ENCODE measurements around the gene SDSL. TPM values are rescaled to one million over a fixed set of nuclear protein-coding genes. Genes with fewer than 3 reads are reported as not detected.

SDSL gene
- total RNA-seq, 1 experiment from 2014 or later = 0.46 TPM

GRCh38 chr12:113473942-113474341 is 51.8 kb downstream of the SDSL start:
- Histone ChIP-seq H2BK5ac (ENCODE audit: insufficient read length, low read length) (no peak overlapping the region), H3K23me2 (ENCODE audit: insufficient read length, low read depth, low read length, poor library complexity, severe bottlenecking) (peaks cover 36% of the 10 kb centered on the region), H3K79me1 (ENCODE audit: insufficient read depth, low read depth, low read length, poor library complexity, severe bottlenecking) (no peaks in the 10 kb centered on the region), H2AFZ (ENCODE audit: low read length) (no peak overlapping the region), H3K18ac (ENCODE audit: insufficient read length, low read depth, low read length) (no peak overlapping the region), H2BK20ac (ENCODE audit: low read depth, low read length, poor library complexity, severe bottlenecking) (no peak overlapping the region), H4K8ac (replicated peaks; ENCODE audit: insufficient read length, low read depth, low read length) (no peak overlapping the region), H3K9me3 (ENCODE audit: control insufficient read depth, low read depth, low read length) (no peaks in the 10 kb centered on the region), H3K23ac (ENCODE audit: insufficient read length, low read depth, low read length) (no peak overlapping the region), H2BK12ac (ENCODE audit: insufficient read length, low read depth, low read length) (no peak overlapping the region), H2BK120ac (ENCODE audit: low read depth, low read length, poor library complexity, severe bottlenecking) (no peak overlapping the region), H3K56ac (ENCODE audit: insufficient read length, low read depth, low read length) (no peak overlapping the region), H3K79me2 (ENCODE audit: insufficient read depth, low read length) (no peaks in the 10 kb centered on the region), H2BK15ac (ENCODE audit: low read depth, low read length) (no peak overlapping the region), H3K4me1 (ENCODE audit: insufficient read depth, low read length) (peaks cover 4% of the 10 kb centered on the region; the same call in 1 of the 2 replicates), H3K27me3 (ENCODE audit: insufficient read depth, low read length) (peaks cover 92% of the 10 kb centered on the region), H3T11ph (ENCODE audit: low read length) (no peak overlapping the region), H3K4ac (ENCODE audit: low read depth, low read length) (no peak overlapping the region), H3K4me2 (ENCODE audit: insufficient read depth, insufficient read length, low read length) (no peak overlapping the region), H4K91ac (ENCODE audit: insufficient read length, low read depth, low read length) (no peak overlapping the region), H3K9ac (ENCODE audit: extremely low read depth, insufficient read length, low read length) (no peak overlapping the region), H4K20me1 (ENCODE audit: control insufficient read depth, insufficient read depth, insufficient read length) (no peaks in the 10 kb centered on the region), H3K27ac (ENCODE audit: insufficient read length, low read depth, low read length) (no peak overlapping the region), H4K5ac (ENCODE audit: insufficient read length, low read depth, low read length) (no peak overlapping the region), H2AK5ac (ENCODE audit: insufficient read length, low read length) (no peak overlapping the region), H3K14ac (ENCODE audit: insufficient read depth, low read length) (no peak overlapping the region; the same call in 1 of the 2 replicates)
- Mint-ChIP-seq H3K4me3 (peak overlapping the region in 1 of 2 experiments; percentile 35; a peak in 2 of 5 replicates), H3K27ac (no peak overlapping the region), H3K4me1 (peaks cover 63 to 75% of the 10 kb centered on the region in 2 experiments), H3K9me3 (peaks cover 0 to 7% of the 10 kb centered on the region in 2 experiments; a peak in 2 of 5 replicates), H3K36me3 (ENCODE audit: insufficient read depth in 1 of 3, low read depth in 3 of 3) (peaks cover 0 to 8% (median 0%) of the 10 kb centered on the region in 3 experiments; a peak in 2 of 7 replicates), H3K27me3 (ENCODE audit: low read depth) (peaks cover 98% of the 10 kb centered on the region)
- peak; percentile 72 for DNase-seq
- WGBS (ENCODE audit: extremely low coverage, insufficient read length, low lambda C conversion rate) = no CpG with 5 or more reads among the region's 9 CpGs
- TF ChIP-seq CTCF (conservative IDR thresholded peaks at IDR 0.05) = no peak
